Coronary artery (tissue), 2 donors: ENCODE results near the gene ZNF205.

ENCODE experiments used
- DNase-seq: peaks from one replicate; pipeline ENCODE4 v3.0.0-alpha.2; 2017; ENCODE audit warnings: low spot score
- H3K27ac ChIP-seq, 2 donors: fragments of 200-600 bp; sonication (generic); one replicate each; pipeline ENCODE4 v1.5.1; 2016 to 2019
- H3K4me3 ChIP-seq: fragments of 200-600 bp; sonication (generic); 2 replicates; pipeline ENCODE4 v1.5.1; 2016; ENCODE audit warnings: mild to moderate bottlenecking, moderate library complexity
- TF ChIP-seq, protein P1 (sequence below): fragments of 200-600 bp; sonication (generic); IDR thresholded peaks from one replicate; pipeline ENCODE4 v1.5.1; 2019; ENCODE audit warnings: antibody characterized with exemption

Gene ZNF205

DNA sequence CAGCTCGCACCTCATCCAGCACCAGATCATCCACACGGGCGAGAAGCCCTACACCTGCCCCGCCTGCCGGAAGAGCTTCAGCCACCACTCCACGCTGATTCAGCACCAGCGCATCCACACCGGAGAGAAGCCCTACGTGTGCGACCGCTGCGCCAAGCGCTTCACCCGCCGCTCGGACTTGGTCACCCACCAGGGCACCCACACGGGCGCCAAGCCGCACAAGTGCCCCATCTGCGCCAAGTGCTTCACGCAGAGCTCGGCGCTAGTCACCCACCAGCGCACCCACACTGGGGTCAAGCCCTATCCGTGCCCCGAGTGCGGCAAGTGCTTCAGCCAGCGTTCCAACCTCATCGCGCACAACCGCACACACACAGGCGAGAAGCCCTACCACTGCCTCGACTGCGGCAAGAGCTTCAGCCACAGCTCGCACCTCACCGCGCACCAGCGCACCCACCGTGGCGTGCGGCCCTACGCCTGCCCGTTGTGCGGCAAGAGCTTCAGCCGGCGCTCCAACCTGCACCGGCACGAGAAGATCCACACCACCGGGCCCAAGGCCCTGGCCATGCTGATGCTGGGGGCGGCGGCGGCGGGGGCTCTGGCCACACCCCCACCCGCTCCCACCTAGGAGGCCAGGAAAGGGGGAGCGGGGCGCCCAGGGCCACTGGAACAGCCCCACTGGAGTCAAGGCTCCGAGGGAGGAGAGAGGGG is 7.5 kb downstream of the ZNF205 start:
- TF ChIP-seq, protein P1, sequence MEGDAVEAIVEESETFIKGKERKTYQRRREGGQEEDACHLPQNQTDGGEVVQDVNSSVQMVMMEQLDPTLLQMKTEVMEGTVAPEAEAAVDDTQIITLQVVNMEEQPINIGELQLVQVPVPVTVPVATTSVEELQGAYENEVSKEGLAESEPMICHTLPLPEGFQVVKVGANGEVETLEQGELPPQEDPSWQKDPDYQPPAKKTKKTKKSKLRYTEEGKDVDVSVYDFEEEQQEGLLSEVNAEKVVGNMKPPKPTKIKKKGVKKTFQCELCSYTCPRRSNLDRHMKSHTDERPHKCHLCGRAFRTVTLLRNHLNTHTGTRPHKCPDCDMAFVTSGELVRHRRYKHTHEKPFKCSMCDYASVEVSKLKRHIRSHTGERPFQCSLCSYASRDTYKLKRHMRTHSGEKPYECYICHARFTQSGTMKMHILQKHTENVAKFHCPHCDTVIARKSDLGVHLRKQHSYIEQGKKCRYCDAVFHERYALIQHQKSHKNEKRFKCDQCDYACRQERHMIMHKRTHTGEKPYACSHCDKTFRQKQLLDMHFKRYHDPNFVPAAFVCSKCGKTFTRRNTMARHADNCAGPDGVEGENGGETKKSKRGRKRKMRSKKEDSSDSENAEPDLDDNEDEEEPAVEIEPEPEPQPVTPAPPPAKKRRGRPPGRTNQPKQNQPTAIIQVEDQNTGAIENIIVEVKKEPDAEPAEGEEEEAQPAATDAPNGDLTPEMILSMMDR, result no peak
- no peak for DNase-seq
- H3K27ac ChIP-seq, result no peak overlapping the region
- H3K4me3 ChIP-seq, result no peak overlapping the region

- H3K27ac ChIP-seq, result no peak overlapping the region
- TF ChIP-seq, protein P1, result no peak
- no peak for DNase-seq
- H3K4me3 ChIP-seq, result no peak overlapping the region
These were observed 8.0 kb downstream of the ZNF205 start for GRCh38 chr16:3120435-3120834.

GRCh38 chr16:3121851-3122467 is 9.6 kb downstream of the ZNF205 start:
- TF ChIP-seq, protein P1, result no peak
- no peak overlapping the region for H3K4me3 ChIP-seq
- H3K27ac ChIP-seq, result no peak overlapping the region
- DNase-seq, result no peak

DNA sequence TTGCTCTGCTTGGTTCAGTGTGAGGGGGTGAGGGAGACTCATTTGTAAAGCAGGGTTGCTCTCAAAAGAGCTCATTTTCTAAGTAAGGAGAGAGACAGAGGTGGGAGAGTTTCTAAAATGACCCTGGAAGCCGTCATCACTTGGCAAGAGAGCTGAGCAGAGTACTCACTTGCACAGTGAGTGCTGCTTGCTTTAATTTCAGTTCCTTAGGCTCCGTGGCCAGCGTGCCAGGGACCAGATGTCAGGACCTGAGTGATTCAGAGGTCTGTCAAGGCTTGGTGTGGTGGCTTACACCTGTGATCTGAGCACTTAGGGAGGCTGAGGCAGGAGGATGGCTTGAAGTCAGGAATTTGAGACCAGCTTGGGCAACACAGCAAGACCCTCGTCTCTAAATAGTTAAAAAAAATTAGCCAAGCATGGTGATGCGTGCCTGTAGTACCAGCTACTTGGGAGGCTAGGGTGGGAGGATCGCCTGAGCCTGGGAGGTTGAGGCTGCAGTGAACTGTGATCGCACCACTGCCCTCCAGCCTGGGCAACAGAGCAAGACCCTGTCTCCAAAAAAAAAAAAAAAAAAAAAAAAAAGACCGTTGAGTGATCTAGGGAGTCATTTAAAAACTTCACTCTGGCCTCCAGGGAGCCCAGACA is 10.7 kb downstream of the ZNF205 start:
- H3K4me3 ChIP-seq, result no peak overlapping the region
- TF ChIP-seq, protein P1, result no peak
- no peak overlapping the region for H3K27ac ChIP-seq
- no peak for DNase-seq

DNA sequence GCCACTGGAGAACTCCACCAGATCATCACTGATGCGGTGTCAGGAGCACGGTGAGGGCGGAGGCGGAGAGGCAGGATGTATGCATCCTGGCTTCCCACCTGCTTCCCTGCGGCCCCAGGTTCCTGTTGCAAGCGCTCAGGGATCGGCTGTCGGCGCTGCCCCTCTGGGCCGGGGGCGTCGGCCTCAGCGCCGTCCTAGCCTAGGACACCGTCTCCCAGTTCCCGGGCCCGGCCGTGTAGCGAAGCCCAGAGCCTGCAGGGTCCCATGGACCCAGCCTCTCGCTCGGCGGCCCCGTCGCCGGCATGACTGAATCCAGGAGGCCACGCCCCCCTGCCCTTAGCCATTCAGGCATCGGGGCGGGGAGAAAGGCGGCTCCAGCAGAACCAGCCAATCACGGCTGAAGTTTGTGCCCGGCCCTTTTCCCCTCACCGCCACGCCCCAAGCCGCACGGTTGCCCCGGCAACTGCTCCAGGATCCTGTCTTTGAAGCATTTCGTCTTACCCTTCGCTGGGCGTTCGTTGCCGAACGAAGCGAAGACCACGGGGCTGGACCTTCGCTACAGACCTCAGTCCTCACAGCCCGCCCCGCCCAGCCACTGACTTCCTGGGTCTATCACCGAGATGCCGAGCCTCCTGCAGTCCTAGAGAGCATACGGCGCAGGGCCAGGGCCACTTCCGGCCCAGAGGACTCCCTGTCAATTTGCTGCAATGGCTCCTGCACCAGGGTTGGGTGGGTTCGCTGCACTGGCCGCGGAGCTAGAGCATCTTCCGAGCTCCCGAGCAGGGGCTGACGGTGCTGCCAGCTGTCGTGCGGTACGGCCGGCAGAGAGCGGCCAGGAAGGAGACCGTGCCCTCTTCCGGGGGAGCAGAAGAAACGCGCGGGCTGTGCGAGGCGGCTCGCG is 11.8 kb downstream of the ZNF205 start:
- Histone ChIP-seq H3K27ac (peak overlapping the region; percentile 25 to 85), H3K4me3 (peak overlapping the region; percentile 86)
- TF ChIP-seq, protein P1, result no peak
- peak; percentile 96 for DNase-seq

DNA sequence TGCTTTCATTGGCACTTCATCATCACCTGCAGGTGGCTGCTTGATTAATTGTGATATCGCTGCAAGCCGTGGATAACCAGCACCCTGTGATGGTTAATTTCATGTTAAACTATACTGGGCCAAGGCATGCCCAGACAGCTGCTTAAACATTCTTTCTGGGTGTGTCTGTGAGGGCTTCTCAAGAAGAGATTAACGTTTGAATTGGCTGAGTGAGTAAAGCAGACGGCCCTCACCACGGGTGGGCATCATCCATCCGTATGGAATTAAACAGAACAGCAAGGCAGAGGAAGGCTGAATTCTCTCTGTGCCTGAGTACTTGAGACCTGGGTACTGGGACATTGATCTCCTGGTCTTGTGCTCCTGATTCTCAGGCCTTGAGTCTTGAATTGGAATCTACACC is 15.4 kb downstream of the ZNF205 start:
- Histone ChIP-seq H3K27ac (no peak overlapping the region), H3K4me3 (no peak overlapping the region)
- DNase-seq, result no peak
- TF ChIP-seq, protein P1, result no peak
